ENCODE measurements around the gene NKX3-2. TPM values are rescaled to one million over a fixed set of nuclear protein-coding genes. Genes with fewer than 3 reads are reported as not detected.

Gene NKX3-2
- total RNA-seq, 1 experiment from 2014 or later: 0.76 TPM

GRCh38 chr4:13540446-13541175, 3.7 kb downstream of the NKX3-2 start:
- no peaks in the 10 kb centered on the region for H3K36me3 ChIP-seq (replicated peaks; ENCODE audit: control insufficient read depth, insufficient read depth, low read length)
- H3K4me3 ChIP-seq (ENCODE audit: insufficient read depth, low read depth, low read length): no peak overlapping the region
- peaks cover 97% of the 10 kb centered on the region for H3K27me3 ChIP-seq (ENCODE audit: control insufficient read depth, insufficient read depth, low read length)
- peak; percentile 64 for DNase-seq

- DNase-seq: peak; percentile 75
- no peaks in the 10 kb centered on the region for H3K36me3 ChIP-seq (replicated peaks; ENCODE audit: control insufficient read depth, insufficient read depth, low read length)
Observed at GRCh38 chr4:13539619-13540445, 4.5 kb downstream of the NKX3-2 start.

GRCh38 chr4:13539047-13539618, 5.2 kb downstream of the NKX3-2 start:
- Histone ChIP-seq H3K4me3 (ENCODE audit: insufficient read depth, low read depth, low read length) (no peak overlapping the region), H3K36me3 (replicated peaks; ENCODE audit: control insufficient read depth, insufficient read depth, low read length) (no peaks in the 10 kb centered on the region), H3K27me3 (ENCODE audit: control insufficient read depth, insufficient read depth, low read length) (peaks cover 100% of the 10 kb centered on the region)
- DNase-seq: peak; percentile 78

More at GRCh38 chr4:13539619-13540445, 4.5 kb downstream of the NKX3-2 start:
- H3K4me3 ChIP-seq (ENCODE audit: insufficient read depth, low read depth, low read length): no peak overlapping the region
- H3K27me3 ChIP-seq (ENCODE audit: control insufficient read depth, insufficient read depth, low read length): peaks cover 99% of the 10 kb centered on the region

- DNase-seq: peak; percentile 20
- H3K36me3 ChIP-seq (replicated peaks; ENCODE audit: control insufficient read depth, insufficient read depth, low read length): no peaks in the 10 kb centered on the region
- peaks cover 100% of the 10 kb centered on the region for H3K27me3 ChIP-seq (ENCODE audit: control insufficient read depth, insufficient read depth, low read length)
- no peak overlapping the region for H3K4me3 ChIP-seq (ENCODE audit: insufficient read depth, low read depth, low read length)
Observed at GRCh38 chr4:13538427-13538973, 5.8 kb downstream of the NKX3-2 start.

GRCh38 chr4:13537832-13538177, 6.5 kb downstream of the NKX3-2 start:
- Histone ChIP-seq H3K36me3 (replicated peaks; ENCODE audit: control insufficient read depth, insufficient read depth, low read length) (no peaks in the 10 kb centered on the region), H3K4me3 (ENCODE audit: insufficient read depth, low read depth, low read length) (no peak overlapping the region), H3K27me3 (ENCODE audit: control insufficient read depth, insufficient read depth, low read length) (peaks cover 100% of the 10 kb centered on the region)
- peak; percentile 59 for DNase-seq

- no peak overlapping the region for H3K4me3 ChIP-seq (ENCODE audit: insufficient read depth, low read depth, low read length)
Observed at GRCh38 chr4:13537011-13537831, 7.1 kb downstream of the NKX3-2 start.

GRCh38 chr4:13536607-13537006, 7.7 kb downstream of the NKX3-2 start:
- no peak overlapping the region for H3K4me3 ChIP-seq (ENCODE audit: insufficient read depth, low read depth, low read length)
- DNase-seq: peak; percentile 33
- H3K27me3 ChIP-seq (ENCODE audit: control insufficient read depth, insufficient read depth, low read length): peaks cover 99% of the 10 kb centered on the region
- no peaks in the 10 kb centered on the region for H3K36me3 ChIP-seq (replicated peaks; ENCODE audit: control insufficient read depth, insufficient read depth, low read length)

More at GRCh38 chr4:13537011-13537831, 7.1 kb downstream of the NKX3-2 start:
- DNase-seq: peak; percentile 52
- no peaks in the 10 kb centered on the region for H3K36me3 ChIP-seq (replicated peaks; ENCODE audit: control insufficient read depth, insufficient read depth, low read length)
- H3K27me3 ChIP-seq (ENCODE audit: control insufficient read depth, insufficient read depth, low read length): peaks cover 100% of the 10 kb centered on the region

GRCh38 chr4:13535708-13536361, 8.5 kb downstream of the NKX3-2 start:
- H3K36me3 ChIP-seq (replicated peaks; ENCODE audit: control insufficient read depth, insufficient read depth, low read length): no peaks in the 10 kb centered on the region
- DNase-seq: peak; percentile 78
- peak overlapping the region; percentile 13; the same call in 1 of the 2 replicates for H3K4me3 ChIP-seq (ENCODE audit: insufficient read depth, low read depth, low read length)
- H3K27me3 ChIP-seq (ENCODE audit: control insufficient read depth, insufficient read depth, low read length): peaks cover 97% of the 10 kb centered on the region

GRCh38 chr4:13535118-13535517, 9.2 kb downstream of the NKX3-2 start:
- H3K36me3 ChIP-seq (replicated peaks; ENCODE audit: control insufficient read depth, insufficient read depth, low read length): no peaks in the 10 kb centered on the region
- peaks cover 96% of the 10 kb centered on the region for H3K27me3 ChIP-seq (ENCODE audit: control insufficient read depth, insufficient read depth, low read length)
- no peak overlapping the region for H3K4me3 ChIP-seq (ENCODE audit: insufficient read depth, low read depth, low read length)
- DNase-seq: peak; percentile 73

- DNase-seq: peak; percentile 69
- H3K4me3 ChIP-seq (ENCODE audit: insufficient read depth, low read depth, low read length): no peak overlapping the region
- H3K27me3 ChIP-seq (ENCODE audit: control insufficient read depth, insufficient read depth, low read length): peaks cover 96% of the 10 kb centered on the region
Observed at GRCh38 chr4:13534344-13535063, 9.8 kb downstream of the NKX3-2 start.

GRCh38 chr4:13533670-13534343, 10.5 kb downstream of the NKX3-2 start:
- DNase-seq: no peak
- Histone ChIP-seq H3K36me3 (replicated peaks; ENCODE audit: control insufficient read depth, insufficient read depth, low read length) (no peaks in the 10 kb centered on the region), H3K27me3 (ENCODE audit: control insufficient read depth, insufficient read depth, low read length) (peaks cover 96% of the 10 kb centered on the region), H3K4me3 (ENCODE audit: insufficient read depth, low read depth, low read length) (no peak overlapping the region)

More at GRCh38 chr4:13534344-13535063, 9.8 kb downstream of the NKX3-2 start:
- no peaks in the 10 kb centered on the region for H3K36me3 ChIP-seq (replicated peaks; ENCODE audit: control insufficient read depth, insufficient read depth, low read length)

GRCh38 chr4:13531625-13531998, 12.7 kb downstream of the NKX3-2 start:
- Histone ChIP-seq H3K4me3 (ENCODE audit: insufficient read depth, low read depth, low read length) (no peak overlapping the region), H3K36me3 (replicated peaks; ENCODE audit: control insufficient read depth, insufficient read depth, low read length) (no peaks in the 10 kb centered on the region), H3K27me3 (ENCODE audit: control insufficient read depth, insufficient read depth, low read length) (peaks cover 96% of the 10 kb centered on the region)
- no peak for DNase-seq

Measured in H7 (cell line).